GM18520 (cell line): ENCODE data around the gene CCDC60.

ENCODE experiments used
- ATAC-seq: cut with Tn5 transposase; IDR thresholded peaks from one replicate; pipeline ENCODE4 v1.9.1; 2021; ENCODE audit not compliant: unreplicated experiment

The CCDC60 gene

DNA sequence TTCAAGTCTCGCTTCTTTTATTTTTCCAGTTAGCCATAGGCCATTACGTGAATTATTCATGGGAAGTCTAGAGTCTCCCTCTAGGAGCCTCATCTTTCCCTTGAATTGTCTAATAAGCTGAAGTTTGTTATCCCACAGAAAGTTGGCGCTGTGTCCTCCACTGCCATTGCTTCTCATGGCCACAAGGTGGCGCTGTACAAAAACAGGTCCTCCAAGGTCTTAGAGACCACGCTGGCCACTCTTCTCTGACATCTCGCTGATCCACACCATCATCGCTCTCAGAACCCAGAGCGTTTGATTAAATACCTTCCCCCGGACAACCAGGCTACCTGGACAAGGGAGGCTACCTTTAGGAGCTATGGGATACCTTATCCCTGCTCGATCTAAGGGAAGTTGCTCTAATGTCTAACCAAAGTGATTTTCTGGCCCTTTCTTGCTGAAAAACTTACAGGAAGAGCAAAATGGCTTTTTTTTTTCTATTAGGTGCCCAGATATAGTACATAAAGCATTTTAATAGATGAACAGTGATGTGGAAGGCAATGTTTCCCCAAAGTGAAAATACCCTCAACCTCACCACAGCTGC is 110.0 kb downstream of the CCDC60 start:
- no peak for ATAC-seq

DNA sequence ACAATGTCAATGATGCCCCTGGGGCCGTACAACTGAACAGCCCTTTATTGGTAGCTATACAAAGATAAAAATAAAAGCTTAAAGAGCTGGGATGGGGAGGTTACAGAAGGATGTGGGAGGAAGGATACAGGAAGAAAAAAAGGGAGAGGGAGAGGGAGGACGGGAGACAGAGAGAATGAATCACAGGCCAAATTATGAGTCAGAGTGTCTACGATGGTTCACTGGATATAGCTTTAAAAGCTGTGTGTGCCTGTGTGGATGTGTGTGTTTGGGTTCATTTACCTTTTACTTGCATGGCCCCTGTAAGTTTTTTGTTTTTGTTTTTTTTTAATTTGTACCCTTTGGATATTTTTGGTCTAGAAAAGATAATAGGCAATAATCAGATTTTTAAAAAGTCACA is 111.9 kb downstream of the CCDC60 start:
- ATAC-seq, result no peak

DNA sequence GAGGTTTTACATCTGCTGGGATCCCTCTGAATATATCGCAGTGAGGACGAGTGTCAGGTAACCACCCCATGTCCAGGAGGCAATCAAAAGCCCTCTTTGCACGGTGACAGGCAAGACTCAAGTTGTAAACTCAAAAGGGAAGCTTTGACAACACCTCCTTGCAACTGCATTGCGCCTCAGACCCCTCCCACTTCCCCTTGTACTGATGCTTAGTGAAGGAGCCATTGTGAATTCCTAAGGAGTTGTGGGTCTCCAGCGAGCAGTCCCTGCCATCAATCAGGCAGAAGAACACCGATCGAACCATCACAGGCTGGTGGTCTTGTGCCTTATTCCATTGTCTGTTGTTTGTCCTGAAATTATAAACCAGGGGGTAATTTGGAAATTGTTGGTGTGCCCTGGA is 112.6 kb downstream of the CCDC60 start:
- no peak for ATAC-seq

DNA sequence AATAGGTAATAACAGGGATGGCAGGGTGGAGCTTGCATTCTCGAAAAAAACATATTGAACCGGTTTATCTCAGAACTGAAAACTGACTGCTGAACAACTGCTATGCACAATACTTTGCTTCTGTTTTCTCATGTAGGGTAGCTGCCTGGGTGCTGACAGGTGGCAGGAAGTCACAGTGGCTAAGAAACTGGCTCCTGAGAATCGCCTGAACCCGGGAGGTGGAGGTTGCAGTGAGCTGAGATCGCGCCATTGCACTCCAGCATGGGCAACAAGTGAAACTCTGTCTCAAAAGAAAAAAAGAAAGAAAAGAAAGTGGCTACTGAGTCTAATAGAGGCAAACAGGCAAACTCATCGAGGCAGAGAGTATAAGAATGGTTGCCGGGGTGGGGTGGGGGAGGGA is 113.1 kb downstream of the CCDC60 start:
- no peak for ATAC-seq

DNA sequence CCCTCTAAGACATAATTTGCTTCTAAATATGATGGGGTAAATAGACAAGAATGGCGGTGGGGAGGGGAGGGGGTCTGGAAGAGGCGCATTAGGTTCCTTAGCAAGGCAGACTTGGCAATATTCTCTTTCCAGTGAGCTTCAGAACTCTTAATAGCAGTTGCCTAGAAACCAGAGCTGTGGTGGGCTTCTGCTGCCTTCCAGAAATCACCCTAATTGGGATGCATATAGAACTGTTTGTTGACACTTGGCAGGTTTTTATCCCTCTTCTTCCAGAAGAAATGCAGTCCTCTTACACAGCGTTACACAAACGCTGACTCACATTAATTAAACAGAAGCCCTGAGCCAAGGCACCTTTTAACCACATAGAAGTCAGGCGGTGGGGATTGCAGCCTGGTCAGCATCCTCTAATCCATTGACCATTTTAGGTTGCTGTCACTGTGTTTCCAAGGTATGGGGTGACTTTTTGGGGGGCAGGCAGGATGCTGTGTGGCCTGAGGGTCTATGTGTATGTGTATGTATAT is 114.1 kb downstream of the CCDC60 start:
- ATAC-seq, result no peak

DNA sequence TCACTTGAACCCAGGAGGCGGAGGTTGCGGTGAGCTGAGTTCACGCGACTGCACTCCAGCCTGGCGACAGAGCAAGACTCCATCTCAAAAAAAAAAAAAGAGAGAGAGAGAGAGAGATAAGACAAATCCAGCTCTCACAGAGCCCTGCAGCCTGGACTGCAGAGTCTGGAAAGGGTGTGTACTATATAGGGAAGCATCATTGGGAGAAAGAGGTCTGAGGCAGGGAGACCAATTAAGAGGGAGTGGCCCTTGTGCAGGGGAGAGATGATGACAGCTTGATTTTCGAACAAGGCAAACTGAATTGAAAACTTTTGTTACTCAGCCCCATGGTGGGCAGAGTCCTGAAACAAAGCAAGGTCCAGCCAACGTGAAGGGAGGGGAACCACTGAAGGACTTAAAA is 116.2 kb downstream of the CCDC60 start:
- ATAC-seq, result no peak

DNA sequence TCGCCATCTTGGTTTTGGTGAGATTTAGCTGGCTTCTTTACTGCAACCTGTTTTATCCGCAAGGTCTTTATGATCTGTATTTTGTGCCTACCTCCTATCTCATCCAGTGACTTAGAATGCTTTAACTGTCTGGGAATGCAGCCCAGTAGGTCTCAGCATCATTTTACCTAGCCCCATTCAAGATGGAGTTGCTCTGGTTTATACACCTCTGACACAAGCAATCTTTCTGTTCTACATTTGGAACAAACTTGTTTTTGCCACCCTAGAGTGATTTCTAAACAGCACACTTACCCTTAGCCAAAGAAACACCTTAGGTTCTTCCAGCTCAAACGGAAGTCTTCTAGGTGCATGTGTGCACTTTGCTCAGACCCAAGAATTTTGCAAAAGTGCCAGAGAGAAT is 122.3 kb downstream of the CCDC60 start:
- no peak for ATAC-seq

DNA sequence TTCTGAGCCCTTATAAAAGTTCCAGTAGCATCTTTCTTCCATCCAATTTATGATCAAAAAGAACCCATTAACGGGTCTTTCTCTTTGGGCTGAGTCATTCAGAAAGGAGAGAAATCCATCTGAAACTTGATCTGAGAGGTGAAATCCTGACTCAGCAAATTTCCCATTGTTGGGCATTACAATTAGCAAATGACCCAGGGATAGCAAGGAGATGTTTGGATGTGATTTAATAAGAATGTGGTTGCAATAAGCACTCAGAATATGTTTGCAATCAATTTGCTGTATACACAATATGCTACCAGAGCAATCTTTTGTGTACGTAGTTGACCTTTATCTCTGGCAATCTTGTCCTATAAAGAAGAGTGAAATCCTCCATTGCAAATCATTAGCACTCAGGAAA is 122.7 kb downstream of the CCDC60 start:
- ATAC-seq, result no peak

DNA sequence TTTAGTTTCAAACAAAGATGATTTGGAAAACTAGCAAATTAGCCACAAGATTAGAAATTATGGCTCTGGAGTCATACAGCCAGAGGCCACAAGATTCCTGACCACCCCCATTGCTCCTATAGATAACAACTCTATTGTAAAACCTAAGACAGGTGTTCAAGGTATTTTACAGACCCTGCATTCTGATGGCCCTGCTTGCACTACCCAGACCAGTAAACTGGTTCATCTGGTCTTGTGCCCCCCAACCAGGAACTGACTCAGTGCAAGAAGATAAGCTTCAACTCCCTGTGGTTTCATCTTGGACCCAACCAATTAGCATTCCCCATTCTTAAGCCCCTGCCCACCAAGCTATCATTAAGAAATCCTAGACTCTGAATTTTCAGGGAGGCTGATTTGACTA is 125.0 kb downstream of the CCDC60 start:
- ATAC-seq, result no peak

DNA sequence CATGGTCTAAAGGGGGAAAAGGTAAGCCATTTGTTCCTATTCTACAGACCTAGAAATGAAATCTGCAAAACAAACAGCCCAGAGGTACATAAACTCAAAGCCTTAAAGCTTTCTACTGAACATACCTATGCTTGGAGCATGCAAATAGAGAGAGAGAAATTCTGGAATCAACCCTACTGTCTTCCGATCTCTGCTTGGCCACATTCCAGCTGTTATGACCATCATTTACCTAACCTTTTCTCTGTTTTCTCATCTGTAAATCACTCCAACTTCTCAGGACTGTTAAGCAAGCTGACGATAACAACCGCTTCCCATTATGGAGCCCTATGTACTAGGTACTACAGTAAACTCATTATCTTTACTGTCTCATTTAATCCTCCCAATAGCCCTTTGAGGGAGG is 126.3 kb downstream of the CCDC60 start:
- no peak for ATAC-seq

DNA sequence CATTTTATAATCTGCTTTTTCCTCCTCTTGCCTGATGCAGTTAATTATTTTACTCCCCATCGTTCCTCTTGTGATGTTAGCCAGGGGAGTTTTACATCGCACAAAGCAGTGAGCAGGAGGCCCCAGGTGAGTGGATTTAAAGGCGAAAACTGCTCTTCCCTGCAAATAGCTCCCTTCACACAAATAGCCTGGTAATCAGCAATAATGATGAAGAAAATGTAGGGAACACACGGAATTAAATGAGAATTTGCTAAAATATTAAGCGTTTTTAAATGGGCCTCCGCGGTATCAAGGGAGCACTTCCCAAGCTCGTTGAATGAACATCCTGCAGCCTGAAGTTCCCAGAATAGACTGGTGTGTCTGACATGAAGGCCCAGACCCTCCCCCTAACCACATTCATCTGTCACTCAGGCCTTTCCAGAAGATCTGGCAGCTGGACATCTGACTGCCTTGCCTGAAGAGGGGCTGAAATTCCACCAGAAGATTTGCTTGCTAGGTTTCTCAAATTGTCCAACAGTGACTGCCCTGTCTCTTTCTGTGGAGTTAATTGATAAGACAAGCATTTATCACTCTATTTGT is 127.2 kb downstream of the CCDC60 start:
- no peak for ATAC-seq

DNA sequence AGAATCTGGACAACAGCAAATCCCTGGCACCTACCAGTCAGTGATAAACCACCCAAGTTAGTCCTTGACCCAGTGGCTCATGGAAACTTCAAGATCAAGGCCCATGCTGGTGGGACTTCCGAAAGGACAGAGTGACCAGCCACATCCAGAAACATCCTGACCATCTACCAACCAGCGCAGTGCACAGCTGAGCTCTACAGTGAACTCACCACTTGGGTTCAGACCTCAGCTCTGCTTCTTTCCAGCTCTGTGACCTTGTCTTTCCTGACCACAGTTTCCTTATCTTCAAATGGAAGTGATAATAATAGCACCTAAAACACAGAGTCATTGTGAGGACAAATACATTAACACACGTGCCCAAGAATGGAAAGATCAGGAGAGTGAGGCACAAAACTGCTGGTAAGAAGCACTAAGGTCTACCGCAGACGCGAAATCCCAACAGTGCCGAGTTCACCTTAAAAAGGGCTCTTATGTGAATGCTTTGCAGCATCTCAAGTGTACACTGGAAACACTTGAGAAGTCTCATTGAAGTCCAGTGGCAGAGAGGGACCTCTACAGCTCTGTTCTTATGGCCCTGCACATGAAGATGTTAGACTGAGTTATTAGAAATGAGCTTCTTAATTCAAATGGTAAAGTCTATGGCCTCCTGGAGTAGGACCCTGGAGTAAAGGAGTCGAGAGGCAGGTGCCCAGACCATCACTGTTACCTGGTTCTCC is 128.8 kb downstream of the CCDC60 start:
- ATAC-seq, result no peak

DNA sequence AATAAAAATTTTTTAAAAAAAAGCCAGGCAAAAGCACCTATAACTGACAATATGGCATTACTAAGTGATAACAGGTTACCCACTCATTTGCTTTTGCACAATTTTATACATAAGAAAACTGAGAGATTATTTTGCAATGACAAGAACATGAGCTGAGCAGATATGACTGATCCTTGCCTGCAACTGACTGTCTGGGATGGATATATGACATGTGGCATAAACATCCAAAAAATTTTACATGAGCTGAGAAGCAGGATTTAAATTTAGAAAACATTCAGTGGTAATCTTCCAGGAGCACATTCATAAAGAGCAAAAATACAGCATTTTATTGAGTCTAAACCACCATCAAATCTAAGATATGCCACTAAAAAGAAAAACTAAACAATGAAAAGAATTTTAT is 133.8 kb downstream of the CCDC60 start:
- no peak for ATAC-seq

DNA sequence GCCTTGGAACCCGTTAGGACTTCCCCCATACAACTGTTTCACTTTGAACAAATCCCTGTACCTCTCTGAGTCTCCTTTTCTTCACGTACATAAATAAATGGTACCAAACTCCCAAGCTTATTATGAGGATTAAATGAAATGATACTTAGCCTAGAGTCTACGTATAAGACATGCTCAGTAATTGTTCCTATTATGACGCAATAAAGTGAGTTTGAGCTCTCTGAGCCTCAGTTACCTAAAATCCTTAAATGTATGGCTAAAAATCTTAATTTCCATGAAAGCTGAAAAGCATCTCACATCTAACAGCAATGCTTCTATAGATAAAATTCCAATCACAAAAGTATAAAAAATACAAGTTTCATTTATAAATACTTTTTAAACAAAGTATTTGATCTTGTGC is 141.1 kb downstream of the CCDC60 start:
- no peak for ATAC-seq

DNA sequence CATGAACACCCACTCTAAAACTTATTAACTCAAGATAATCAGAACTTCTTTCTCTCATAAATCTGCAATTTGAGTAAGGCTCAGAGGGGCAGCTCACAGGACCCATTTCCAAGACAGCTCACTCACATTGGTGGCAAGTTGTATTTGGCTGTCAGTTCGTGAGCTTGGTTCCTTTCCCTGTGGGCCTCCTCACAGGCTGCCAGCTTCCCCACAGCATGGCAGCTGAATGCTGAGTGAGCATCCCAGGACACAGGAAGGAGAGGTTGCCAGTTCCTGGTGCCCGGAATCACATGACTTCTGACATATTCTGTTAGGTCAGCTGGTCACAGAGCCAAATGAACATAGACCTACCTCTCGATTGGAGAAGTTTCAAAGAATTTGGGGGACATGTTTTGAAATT is 142.4 kb downstream of the CCDC60 start:
- ATAC-seq, result no peak

DNA sequence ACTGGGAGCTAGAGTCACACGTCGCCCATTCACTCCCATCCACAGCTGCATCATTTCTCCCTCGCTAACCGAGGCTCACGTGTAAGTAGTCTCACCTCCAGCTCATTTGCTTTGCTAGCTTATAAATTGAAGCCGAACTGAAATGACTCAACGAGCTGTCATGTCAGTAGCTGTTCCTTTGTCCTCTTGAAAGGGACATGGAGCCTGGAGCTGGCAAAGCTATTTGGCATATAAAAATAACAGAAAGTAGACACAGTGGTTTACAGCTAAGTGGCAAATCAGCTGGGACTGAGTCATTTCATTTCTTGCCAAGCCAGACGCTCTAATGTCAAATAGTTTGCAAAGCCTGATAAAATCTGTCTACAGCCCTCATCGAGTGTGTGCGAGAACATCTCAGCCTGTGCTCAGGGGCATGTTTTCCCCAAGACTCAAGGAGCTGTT is 144.6 kb downstream of the CCDC60 start:
- no peak for ATAC-seq

DNA sequence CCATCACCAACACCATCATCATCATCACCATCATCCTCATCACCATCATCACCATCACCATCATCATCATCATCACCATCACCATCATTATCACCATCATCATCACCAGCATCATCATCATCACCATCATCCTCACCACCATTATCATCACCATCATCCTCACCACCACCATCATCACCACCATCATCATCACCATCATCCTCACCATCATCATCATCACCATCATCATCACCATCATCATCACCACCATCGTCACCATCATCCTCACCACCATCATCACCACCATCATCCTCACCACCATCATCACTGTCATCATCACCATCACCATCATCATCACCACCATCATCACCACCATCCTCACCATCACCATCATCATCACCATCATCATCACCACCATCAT is 146.0 kb downstream of the CCDC60 start:
- no peak for ATAC-seq

DNA sequence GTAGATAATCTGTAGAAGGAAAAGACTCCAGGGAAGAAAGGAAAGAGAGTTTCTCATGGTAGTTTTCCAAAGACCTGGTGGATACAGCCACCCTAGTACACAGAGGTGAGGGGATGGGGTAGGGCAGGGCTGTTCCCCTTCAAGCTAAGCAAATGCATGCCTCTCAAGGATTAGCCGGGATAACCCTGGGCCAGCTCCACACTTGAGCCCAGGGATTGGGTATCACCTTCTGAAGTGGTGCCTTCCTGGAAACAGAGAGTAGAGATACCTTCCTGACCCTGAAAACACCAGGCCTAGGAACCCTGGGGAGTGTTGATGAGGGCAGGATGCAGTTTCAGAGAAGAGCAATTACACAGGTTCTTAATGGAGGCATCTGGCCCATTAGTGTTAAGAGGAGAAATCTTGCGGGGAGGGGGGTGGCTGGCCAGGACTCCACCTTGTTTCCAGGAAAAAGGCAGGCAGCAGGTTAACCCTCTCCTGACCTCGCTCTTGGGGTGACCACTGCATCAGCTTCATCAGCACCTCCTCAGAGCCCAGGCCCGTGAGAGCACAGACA is 152.1 kb downstream of the CCDC60 start:
- ATAC-seq, result no peak

DNA sequence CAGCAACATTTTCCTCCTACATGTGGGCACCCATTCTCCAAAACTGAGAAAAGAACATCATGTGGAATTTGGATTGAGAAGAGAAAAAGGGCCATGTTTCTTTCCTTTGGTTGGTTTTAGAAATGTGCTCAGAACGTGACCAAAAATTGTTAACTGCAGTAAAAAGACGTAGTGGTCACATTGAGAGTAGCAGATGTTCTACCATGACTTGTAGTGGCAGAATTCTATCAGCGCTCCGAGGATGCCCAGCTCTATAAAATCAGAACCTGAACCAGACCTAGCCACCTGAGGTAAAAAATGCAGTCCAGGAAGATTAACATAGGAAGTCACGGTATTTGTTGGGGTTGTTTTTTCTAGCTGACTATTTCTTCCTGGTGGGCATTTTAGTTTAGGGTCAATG is 157.3 kb downstream of the CCDC60 start:
- no peak for ATAC-seq

DNA sequence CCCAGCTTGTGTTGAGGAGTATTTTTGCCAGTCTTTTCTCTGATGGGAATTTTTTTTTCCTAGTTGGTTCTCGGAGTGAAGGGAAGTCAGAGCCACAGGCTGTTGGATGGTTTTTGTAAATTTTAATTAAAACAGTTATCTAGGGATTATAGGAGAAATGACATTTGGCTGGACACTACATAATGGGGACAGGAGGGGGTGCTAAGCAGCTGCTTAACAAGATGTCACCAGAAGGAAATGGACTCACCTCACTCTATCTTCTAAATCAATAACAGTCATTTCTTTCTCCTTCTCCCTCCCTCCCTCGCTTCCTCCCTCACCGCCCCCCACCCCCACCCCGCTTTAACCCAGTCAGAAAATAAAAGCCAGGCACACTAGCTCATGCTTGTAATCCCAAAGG is 165.7 kb downstream of the CCDC60 start:
- ATAC-seq, result no peak

DNA sequence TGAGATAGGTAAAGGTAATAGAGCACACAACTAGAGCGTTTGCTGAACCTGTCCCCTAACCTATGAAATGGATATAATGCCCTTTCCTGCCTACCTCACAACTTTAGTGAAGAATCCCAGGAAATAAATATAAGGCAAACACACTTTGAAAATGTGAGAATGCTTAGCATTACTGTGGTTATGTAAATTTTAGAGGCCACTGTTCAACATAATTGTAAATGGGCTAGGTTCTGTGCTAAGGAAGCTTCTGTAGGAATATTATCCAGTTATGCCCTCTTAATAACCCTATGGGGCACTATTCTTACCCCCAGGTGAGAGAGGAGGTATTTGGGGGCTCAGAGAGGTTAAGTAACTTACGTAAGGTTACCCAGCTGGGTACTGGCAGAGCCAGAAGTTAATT is 166.5 kb downstream of the CCDC60 start:
- ATAC-seq, result no peak

DNA sequence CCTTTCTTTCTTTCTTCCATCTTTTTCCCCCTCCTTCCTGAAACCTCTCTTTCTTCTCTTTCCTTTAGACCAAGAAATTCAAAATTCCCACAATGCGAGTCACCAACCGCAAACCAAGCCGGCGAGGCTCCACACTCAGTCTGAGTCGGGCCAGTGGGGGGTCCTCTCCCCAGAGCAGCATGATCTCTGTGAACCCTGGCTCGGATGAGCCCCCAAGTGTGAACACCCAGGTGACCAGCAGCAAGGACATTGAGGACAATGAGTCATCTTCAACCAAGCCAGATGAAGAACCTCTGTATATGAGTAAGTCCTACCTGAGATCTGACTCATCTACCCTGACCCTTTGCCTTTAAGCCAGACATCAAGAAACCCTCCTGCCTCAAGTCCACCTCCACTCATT is 170.5 kb downstream of the CCDC60 start:
- ATAC-seq, result no peak
